Fibroblast of skin of left biceps (primary cell): ENCODE data around the gene NSD2.
"Not testable (repeated sequence)": the region's sequence is repeated elsewhere in the genome, so short reads cannot be mapped to it uniquely, and the experiment has no call there.

Experiments
- DNase-seq, 2 experiments: peaks; one replicate each; pipeline ENCODE4 v3.0.0-alpha.2; 2013; ENCODE audit warnings: low read depth in 2 of 2

The NSD2 gene

DNA sequence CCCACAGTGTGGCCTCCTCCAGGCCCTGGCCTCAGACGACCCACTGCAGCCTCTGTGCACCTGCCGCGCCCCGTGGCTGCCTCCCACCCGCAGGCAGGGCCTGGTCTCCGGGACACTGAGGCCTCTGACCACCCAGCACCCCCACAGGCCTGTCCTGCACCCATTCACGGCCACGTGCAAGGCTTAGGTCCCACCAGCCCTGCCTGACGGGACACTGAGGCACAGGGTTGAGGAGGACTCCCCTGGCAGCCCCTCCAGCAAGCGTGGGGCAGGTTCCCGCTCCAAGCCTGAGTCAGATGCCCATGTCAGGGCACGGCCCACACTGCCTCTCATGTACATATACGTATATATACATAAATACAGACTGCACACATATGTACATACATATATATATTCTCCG, 114.1 kb downstream of the NSD2 start:
- no peak for DNase-seq

DNA sequence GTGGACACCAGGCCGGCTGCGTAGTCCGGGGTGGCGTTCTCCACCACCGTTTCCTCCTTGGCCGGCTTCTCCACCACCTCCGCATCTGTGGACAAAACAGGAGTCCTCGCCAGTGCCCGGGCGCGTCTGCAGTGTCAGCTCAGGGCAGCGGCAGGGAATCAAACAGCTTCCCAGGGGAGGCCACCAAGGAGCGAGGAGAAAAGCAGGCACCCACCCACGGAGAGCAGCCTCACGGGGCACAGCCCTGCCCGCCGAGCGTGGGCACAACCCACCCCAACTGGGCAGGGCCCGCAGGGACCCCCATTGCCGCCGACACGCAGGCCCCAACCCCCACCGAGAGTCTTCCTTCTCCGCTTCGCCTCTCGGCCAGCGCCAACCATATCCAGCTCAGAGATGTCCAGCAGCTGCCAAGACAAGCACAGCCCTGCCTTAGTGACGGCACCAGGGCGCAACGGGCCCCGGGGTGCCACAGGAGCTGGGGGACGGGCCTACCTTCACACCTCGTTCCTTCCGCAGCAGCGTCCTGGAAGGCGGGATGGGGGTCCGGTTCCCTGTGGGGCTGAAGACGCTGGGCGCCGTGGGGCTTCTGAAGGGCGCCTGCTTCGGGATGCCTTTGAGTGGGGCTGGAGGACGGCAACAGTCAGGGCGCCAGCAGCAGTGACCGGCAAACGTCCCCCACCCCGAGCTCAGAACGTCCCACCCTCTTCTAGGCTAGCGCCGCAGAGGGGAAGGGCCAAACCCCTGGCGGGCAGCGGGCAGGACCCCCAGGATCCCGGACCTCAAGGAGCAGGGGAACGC, 114.8 kb downstream of the NSD2 start:
- no peak for DNase-seq

DNA sequence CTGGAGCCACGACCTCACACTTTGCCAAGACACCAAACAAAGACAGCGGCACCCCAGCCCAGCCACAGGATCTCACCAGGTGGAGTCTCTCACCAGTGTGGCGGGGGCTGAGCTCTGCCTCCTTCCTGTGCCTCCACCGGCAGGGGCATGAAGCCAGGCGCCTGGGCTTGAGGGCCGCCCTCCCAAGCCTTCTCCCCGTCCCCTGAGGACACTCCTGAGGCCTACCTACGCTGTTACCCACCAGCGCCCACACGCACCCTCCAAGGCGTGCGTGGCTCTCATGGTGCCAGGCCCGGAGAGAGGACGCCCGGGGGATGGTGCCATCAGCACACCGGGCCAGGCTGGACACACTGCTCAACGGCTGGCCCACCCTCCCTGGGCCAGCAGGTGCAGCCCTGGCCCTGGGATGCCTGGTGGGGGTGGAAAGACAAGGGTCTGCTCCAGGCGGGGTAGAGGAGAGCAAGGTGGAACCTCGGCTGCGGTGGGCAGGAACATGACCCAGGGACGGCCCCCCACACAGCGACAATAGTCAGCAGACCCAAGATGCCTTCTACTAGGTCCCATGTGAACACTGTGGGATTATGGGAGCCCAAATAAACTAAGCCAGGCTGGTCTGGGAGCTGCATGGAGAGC, 115.5 kb downstream of the NSD2 start:
- no peak for DNase-seq

DNA sequence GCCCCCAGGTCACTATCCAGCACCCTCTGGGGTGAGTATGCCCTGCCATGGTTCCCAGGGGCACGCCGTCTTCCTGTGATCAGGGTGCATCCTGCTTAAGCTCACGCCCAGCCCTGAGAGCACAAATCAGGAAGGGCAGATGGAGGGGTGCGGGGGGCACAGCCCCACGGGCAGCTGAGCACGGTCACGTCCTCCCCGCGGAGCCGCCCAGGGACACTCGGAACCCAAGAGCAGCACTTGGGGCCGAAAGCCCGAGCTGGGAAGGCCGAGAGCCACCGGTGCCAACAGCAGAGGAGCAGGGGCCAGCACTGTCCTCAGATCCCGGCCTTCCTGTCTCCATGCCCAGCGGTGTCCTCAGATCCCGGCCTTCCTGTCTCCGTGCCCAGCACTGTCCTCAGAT, 116.1 kb downstream of the NSD2 start:
- DNase-seq, result no peak

DNA sequence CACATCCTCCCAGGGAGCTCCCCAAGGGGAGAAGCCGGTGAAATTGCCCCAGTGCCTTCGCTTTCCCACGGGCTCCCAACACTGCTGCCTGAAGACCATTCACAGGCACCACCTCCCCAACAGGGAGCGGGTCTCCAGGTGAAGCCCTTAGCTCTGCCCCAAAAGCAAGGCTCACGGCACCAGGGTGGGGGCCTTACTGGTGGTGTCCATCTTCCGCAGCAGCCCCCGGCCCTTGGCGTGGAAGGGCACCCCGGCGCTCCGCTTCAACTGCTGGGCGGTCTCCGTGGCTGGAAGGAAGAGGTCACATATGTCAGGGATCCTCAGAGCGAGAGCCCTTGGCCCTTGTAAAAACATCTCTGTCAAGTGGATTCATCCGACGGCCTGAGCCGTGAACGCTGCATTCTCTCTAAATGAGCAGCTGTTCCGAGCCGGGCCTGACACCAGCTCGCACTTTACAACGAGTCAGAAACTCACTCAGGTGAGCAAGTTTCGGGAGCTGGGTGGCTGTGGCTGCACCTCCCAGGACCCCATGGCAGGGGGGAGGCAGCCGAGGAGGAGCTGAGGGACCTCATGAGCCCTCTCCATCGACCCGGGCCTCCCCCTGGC, 116.6 kb downstream of the NSD2 start:
- no peak for DNase-seq

DNA sequence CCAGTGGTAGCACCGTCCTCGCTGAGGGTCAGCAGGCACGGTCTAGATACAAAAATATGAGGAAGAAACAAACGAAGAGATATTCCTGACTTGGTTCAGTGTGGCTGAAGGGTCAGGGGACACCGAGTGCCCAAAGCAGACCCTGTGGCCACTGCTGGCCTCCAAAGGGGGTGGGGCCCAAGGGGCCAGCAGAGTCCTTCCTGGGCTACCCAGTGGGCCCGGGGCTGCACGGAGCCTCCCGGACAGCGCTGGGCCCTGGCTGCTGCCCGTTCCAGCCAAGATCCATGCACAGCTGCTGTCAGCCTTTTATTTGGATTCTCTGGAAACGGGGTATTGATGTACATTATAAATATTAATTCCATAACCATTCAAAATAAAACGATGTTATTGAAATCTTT, 117.1 kb downstream of the NSD2 start:
- no peak for DNase-seq

DNA sequence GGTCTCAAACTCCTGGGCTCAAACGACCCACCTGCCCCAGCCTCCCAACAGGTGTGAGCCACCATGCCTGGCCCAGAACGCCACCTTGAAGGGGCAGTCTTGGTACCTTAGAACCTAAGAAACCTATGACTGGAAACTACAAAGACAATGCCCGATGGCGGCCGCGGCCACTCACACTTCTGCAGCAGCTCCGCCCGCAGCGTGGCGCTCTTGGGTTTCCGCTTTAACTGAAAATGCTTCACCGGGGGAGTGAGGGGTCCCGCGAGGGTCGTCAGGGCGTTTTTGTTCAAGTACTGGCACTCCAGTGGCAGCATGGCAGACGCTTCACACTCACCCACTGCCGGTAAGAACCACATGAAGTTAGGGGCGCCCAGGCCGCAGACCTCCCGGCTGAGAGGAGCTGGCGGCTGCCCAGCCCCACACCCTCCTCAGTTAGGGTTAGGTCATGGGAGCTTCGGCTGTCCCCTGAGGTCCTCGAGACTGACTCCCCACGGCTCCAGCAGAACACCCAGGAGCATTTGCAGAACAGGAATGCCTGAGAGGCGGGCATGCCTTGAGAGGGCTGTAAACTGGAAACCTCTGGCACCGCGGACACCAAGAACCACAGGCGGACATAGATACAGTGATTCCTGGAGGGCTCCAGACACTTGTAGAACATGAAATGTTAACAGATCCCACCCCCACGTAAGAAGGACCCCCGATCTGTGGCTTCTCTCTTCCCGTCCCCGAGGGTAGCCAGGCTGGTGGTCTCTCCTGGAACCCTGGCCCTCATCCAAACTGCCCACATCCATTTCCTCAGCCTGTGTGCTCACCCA, 118.5 kb downstream of the NSD2 start:
- DNase-seq, result no peak

DNA sequence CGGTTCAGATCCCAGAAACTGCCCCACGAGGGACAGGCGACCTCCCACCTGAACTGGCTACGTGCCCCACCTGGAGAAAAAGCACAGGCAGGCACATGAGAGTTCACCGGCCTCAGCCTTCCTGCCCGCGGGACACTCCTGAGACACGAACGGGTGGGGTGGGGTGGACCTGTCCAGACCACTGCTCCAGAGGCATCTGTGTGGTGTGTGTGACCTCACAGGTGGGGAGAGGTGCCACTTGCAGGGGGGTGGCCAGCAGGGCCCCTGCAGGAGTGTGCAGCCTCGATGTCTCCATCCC, 119.1 kb downstream of the NSD2 start:
- no peak for DNase-seq

DNA sequence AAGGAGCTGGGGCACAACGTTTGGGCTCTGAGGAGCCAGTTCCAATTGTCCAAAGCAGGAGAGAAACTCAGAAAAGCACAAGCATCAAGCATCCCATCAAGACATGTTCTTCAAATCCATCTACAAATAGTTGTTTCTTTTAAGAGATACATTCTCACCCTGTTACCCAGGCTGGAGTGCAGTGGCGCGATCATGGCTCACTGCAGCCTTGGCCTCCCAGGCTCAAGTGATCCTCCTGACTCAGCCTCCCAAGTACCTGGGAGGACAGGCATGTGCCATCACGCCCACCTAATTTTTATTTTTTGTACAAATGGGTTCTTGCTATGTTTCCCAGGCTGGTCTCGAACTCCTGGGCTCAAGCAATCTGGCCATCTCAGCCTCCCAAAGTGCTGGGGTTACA, 119.5 kb downstream of the NSD2 start:
- DNase-seq, result no peak

DNA sequence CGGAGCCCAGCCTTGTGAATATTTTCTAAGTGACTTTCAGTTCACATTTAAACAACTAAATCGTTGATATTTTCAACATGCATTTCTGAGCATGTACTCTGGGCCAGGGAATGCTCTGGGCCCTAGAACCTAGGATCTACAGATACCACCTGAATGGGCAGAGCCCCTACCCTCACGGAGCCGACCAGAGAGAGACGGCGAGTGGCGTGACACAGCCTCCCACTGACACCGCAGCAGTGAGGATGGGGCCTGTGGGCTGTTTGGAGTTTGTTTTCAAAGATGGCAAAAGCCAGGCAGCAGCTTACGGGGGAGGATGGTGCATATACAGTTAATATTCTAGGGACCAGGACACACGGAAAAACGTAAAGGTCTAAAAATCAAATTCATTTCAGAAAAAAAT, 119.9 kb downstream of the NSD2 start:
- no peak for DNase-seq

DNA sequence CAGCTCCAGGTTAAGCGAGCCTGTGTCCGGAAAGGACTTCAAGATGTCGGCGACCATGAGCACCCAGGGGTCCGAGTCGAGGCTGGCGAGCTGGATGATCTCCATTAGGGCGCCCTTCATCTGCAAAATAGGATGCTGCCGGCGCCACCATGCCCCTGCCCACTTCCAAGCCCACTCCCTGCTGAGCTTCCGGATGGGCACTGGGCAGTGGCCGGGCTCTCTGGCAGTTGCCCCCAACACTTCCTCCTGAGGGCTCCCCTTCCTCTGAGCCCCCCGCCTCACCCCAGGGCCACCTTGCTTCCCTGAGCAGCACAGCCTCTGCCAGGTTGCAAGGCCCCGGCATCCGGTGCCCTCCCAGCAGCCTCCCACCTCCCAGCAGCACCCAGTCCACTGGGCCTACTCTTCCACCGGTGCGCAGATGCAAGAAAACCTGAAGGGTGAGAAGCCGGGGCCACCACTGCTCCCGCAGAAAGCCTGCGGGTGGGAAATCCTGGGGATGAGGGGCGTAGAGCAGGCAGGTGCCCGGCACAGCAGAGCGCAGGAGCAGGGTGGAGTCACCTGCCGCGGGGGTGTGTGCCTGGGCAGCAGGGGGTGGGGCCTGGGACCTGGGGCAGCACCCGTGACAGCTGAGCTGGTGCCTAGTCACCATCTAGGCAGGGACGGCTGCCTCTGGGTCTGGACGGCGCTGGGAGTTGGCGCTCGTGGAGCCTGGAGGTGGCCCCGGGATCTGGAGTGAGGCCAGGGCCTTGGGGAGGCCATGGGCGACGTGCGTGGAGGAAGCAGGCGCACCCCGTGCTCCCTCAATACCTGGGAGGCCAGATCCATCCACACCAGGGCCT, 120.6 kb downstream of the NSD2 start:
- DNase-seq, result no peak

DNA sequence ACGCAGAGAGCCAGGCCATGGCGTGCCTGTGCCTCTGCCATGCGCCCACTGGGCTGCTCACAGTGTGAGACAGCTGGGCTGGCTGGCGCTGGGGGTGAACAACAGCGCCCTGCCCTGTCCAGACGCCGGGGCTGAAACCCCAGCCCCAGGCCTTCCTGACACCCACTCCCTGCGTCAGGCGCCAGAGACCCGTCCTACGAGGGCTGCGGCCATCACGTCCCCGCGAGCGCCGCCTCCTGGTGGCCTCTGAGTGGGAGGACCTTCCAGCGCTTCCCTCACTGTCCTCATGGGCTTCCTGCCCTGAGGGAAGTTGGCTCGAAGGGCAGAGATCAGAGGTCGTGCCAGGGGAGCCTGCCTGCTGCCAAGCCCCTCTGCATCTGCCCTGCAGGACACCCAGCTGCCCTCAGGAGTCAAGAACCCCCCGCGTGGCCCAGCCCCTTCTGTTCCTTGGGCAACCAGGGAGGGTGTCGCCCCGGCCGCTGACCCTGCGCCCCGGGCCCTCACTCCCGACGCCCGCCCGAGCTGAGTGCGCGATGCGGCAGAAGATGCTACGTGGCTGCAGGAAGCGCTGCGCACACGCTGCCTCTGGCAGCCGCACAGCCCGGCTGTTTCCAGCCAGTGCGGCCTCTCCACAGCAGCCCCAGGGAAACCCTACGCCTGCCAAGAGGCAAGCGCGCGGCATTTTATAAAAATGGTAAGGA, 121.4 kb downstream of the NSD2 start:
- DNase-seq, result no peak

DNA sequence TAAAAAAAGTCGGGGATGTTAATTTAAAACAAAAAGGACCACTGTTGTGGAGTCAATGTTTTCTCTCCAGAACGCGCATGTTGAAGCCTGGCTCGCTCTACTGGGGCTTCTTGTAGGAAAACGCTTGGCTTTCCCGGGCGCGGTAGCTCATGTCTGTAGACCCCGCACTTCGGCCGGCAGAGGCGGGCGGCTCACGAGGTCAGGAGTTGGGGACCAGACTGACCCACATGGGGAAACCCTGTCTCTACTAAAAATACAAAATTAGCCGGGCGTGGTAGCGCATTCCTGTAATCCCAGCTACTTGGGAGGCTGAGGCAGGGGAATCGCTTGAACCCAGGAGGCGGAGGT, 122.0 kb downstream of the NSD2 start:
- DNase-seq, result no peak

DNA sequence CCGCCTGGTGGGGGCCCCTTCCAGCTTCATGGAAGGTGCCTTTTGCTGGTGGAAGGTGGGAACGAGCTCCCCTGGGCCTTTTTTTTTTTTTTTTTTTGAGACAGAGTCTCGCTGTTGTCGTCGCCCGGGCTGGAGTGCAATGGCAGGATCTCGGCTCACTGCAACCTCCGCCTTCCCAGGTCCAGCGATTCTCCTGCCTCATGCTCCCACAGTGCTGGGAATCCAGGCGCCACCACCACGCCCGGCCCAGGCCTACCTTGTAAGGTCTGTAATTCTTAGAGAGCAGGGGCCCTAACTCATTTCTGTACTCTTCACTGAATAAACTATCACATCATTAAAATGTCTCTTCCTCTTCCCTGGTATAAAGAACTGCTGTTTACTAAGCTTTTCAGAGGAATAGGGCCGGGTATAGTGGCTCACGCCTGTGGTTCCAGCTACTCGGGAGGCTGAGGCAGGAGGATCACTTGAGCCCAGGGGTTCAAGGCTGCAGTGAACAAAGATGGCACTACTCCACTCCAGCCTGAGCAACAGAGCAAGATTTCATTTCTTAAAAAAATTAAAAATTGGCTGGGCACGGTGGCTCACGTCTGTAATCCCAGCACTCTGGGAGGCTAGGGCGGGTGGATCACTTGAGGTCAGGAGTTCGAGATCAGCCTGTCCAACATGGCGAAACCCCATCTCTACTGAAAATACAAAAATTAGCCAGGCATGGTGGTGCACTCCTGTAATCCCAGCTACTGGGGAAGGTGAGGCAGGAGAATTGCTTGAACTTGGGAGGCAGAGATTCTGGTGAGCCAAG, 122.7 kb downstream of the NSD2 start:
- not testable (repeated sequence) for DNase-seq

DNA sequence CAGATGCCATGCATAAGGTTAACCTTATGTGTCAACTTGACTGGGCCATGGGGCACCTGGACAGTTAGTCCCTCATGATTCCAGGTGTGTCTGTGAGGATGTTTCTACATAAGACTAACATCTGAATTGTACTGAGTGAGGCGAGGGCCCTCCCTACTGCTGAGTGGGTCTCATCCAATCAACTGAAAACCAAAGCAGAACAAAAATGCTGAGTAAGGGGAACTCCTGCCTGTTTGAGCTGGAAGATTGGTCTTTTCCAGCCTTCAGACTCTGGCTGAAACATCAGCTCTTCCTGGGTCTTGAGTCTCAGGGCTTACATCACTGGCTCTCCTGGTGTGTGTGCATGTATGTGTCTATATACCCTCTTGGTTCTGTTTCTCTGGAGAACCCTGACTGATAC, 123.7 kb downstream of the NSD2 start:
- no peak for DNase-seq

DNA sequence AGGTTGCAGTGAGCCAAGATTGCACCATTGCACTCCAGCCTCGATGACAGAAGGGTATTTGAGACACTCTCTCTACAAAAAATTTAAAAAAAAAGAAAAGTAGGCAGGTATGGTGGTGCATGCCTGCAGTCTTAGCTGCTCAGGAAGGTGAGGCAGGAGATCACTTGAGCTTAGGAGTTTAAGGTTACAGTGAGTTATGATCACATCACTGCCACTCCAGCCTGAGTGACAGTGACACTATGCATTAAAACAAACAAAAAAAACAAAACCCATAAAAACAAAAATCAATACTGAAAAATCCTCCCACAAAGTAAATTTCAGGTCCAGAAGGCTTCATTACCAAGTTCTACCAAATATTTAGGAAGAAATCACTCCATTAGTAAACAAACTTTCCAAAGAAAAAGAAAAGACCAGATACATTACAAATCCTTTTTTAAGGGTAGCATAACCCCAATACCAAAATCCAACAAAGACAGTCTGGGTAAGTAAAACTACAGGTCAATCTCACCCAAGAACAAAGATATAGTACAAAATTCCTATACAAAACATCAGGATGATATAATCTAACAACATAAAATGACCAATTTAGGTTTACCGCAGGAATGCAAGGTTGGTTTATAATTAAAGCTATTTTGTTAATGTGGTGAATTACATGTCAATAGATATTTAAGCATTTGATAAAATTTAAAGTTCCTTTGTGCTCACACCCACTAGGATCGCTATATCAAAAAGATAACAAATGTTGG, 125.8 kb downstream of the NSD2 start:
- DNase-seq, result no peak

DNA sequence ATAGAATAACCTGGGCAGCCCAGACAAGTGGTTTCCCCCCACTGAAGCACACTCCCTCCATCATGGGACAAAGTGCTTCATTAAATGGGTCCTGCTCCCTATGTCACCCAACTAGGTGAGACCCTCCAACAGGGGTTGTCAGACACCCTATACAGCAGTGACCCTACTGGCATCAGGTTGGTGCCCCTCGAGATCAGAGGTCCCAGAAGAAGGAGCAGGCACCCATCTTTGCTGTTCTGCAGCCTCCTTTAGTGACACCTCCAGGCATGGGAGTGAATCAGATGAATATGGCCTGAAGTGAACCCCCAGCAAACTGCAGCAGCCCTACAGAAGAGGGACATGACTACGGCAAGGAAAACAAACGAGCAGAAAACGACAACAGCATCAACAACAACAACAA, 126.5 kb downstream of the NSD2 start:
- DNase-seq, result no peak

DNA sequence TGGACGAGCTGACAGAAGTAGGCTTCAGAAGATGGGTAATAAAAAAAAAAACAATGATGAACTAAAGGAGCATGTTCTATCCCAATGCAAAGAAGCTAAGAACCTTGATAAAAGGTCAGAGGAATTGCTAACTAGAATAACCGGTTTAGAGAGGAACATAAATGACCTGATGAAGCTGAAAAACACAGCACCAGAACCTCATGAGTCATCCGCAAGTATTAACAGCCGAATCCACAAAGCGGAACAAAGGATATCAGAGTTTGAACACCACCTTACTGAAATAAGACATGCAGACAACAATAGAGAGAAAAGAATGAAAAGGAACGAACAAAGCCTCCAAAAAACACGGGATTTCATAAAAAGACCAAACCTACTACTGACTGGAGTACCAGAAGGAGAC, 127.1 kb downstream of the NSD2 start:
- no peak for DNase-seq

DNA sequence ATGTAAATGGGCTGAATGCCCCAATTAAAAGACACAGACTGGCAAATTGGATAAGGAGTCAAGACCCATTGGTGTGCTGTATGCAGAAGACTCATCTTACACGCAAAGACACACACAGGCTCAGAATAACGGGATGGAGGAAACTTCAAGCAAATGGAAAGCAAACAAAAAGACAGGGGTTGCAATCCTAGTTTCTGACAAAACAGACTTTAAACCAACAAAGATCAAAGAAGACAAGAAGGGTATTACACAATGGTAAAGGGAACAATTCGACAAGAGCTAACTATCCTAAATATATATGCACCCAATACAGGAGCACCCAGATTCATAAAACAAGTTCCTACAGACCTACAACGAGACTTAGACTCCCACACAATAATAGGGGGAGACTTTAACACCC, 128.1 kb downstream of the NSD2 start:
- not testable (repeated sequence) for DNase-seq

DNA sequence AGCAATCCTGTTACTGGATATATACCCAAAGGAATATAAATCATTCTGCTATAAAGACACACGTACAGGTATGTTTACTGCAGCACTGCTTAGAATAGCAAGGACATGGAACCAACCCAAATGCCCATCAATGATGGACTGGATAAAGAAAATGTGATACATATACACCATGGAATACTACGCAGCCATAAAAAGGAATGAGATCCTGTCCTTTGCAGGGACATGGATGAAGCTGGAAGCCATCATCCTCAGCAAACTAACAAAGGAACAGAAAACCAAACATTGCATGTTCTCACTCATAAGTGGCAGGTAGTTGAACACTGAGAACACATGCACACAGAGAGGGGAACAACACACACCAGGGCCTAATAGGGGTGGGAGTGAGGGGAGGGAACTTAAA, 132.2 kb downstream of the NSD2 start:
- DNase-seq, result not testable (repeated sequence)
